HL-60 (cell line): ENCODE data around the gene HPSE2.

Experiments
- CTCF ChIP-seq: IDR thresholded peaks from one replicate; pipeline ENCODE4 v1.5.1; 2011; ENCODE audit warnings: low read length, control low read depth, inconsistent platforms; ENCODE audit not compliant: insufficient read depth
- POLR2AphosphoS5 ChIP-seq: IDR thresholded peaks from 2 replicates; pipeline ENCODE4 v1.6.1; 2012; ENCODE audit warnings: low read depth
- SPI1 ChIP-seq: IDR thresholded peaks from 2 replicates; pipeline ENCODE4 v1.6.1; 2012; ENCODE audit warnings: low read depth, mild to moderate bottlenecking, borderline replicate concordance
- TF ChIP-seq, protein P1 (sequence below): IDR thresholded peaks from 2 replicates; pipeline ENCODE4 v1.6.1; 2012; ENCODE audit warnings: low read depth; ENCODE audit not compliant: insufficient replicate concordance

DNA sequence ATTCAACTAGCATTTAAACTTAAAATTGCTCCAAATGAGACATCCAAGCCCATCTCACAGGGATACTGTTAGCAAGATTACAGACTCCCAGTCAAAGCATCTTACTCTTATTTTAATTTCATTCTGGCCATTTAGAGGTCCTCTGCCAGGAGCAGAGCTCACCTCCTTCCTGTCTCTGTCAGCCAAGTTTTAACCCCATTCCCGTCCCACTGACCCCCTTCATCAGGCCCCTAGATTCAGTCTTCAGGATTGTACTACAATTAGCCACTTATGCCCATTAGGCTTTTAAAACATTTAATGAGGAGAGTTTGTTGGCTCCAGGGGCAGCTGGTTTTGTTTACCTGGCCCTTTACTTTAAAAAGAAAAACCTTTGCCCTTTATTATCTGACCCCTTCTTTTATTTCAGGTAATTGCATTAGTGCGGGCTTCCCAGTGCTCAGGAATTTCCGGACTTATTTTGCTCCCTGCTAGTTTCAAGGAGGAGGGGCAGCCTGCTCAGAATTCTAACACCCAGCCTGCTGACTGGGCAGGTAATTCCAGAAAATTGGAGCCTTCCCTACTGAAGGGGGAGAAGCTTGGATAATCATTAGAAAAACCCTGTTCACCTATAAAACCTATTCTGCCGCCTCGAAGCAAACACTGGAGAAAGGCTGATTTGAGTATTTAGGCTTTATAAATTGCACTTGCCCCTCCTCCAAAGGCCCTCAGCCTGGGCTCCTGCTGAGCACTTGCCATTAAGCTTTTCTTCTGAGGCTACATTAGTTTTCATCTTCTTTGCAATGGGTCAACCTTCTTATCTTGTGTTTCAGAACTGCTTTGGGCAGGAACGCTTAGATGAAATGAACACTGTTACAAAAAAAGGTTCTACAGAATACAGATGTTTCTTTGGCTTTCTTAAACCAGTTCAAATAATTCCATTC is 588.4 kb downstream of the HPSE2 start:
- TF ChIP-seq CTCF (no peak), POLR2AphosphoS5 (no peak), SPI1 (no peak)
- TF ChIP-seq, protein P1, sequence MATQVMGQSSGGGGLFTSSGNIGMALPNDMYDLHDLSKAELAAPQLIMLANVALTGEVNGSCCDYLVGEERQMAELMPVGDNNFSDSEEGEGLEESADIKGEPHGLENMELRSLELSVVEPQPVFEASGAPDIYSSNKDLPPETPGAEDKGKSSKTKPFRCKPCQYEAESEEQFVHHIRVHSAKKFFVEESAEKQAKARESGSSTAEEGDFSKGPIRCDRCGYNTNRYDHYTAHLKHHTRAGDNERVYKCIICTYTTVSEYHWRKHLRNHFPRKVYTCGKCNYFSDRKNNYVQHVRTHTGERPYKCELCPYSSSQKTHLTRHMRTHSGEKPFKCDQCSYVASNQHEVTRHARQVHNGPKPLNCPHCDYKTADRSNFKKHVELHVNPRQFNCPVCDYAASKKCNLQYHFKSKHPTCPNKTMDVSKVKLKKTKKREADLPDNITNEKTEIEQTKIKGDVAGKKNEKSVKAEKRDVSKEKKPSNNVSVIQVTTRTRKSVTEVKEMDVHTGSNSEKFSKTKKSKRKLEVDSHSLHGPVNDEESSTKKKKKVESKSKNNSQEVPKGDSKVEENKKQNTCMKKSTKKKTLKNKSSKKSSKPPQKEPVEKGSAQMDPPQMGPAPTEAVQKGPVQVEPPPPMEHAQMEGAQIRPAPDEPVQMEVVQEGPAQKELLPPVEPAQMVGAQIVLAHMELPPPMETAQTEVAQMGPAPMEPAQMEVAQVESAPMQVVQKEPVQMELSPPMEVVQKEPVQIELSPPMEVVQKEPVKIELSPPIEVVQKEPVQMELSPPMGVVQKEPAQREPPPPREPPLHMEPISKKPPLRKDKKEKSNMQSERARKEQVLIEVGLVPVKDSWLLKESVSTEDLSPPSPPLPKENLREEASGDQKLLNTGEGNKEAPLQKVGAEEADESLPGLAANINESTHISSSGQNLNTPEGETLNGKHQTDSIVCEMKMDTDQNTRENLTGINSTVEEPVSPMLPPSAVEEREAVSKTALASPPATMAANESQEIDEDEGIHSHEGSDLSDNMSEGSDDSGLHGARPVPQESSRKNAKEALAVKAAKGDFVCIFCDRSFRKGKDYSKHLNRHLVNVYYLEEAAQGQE = no peak
